ENCODE results near the gene SLITRK5. TPM values are rescaled to one million over a fixed set of nuclear protein-coding genes. Genes with fewer than 3 reads are reported as not detected.

The SLITRK5 gene
- total RNA-seq, 1 donor from 2014 or later = 7.3 TPM

- DNase-seq = no peak
Measured at GRCh38 chr13:87709947-87710346, 38.8 kb downstream of the SLITRK5 start.

GRCh38 chr13:87712012-87712411 is 40.8 kb downstream of the SLITRK5 start:
- no peak for DNase-seq
